HL-60 (cell line): ENCODE measurements around the gene ZMYND8.

ENCODE experiments used
- GABPA ChIP-seq: IDR thresholded peaks from 2 replicates; pipeline ENCODE4 v1.6.1; 2012; ENCODE audit warnings: low read depth
- POLR2AphosphoS5 ChIP-seq: IDR thresholded peaks from 2 replicates; pipeline ENCODE4 v1.6.1; 2012; ENCODE audit warnings: low read depth
- SPI1 ChIP-seq: IDR thresholded peaks from 2 replicates; pipeline ENCODE4 v1.6.1; 2012; ENCODE audit warnings: low read depth, mild to moderate bottlenecking, borderline replicate concordance
- TF ChIP-seq, protein P1 (sequence below): IDR thresholded peaks from one replicate; pipeline ENCODE4 v1.5.1; 2011; ENCODE audit warnings: low read length, control low read depth, inconsistent platforms; ENCODE audit not compliant: insufficient read depth

GRCh38 chr20:47368301-47368700 is 11.8 kb upstream of the ZMYND8 start:
- TF ChIP-seq POLR2AphosphoS5 (no peak), SPI1 (no peak), GABPA (no peak)
- TF ChIP-seq, protein P1, sequence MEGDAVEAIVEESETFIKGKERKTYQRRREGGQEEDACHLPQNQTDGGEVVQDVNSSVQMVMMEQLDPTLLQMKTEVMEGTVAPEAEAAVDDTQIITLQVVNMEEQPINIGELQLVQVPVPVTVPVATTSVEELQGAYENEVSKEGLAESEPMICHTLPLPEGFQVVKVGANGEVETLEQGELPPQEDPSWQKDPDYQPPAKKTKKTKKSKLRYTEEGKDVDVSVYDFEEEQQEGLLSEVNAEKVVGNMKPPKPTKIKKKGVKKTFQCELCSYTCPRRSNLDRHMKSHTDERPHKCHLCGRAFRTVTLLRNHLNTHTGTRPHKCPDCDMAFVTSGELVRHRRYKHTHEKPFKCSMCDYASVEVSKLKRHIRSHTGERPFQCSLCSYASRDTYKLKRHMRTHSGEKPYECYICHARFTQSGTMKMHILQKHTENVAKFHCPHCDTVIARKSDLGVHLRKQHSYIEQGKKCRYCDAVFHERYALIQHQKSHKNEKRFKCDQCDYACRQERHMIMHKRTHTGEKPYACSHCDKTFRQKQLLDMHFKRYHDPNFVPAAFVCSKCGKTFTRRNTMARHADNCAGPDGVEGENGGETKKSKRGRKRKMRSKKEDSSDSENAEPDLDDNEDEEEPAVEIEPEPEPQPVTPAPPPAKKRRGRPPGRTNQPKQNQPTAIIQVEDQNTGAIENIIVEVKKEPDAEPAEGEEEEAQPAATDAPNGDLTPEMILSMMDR = no peak
